Medulla oblongata (tissue), 1 donor: ENCODE results near the gene DHRS3.
"Not testable (repeated sequence)": the region's sequence is repeated elsewhere in the genome, so short reads cannot be mapped to it uniquely, and the experiment has no call there.

Experiments used
- DNase-seq: peaks from one replicate; pipeline ENCODE4 v3.0.0-alpha.2; 2015; ENCODE audit errors: extremely low spot score

Gene DHRS3, protein sequence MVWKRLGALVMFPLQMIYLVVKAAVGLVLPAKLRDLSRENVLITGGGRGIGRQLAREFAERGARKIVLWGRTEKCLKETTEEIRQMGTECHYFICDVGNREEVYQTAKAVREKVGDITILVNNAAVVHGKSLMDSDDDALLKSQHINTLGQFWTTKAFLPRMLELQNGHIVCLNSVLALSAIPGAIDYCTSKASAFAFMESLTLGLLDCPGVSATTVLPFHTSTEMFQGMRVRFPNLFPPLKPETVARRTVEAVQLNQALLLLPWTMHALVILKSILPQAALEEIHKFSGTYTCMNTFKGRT

DNA sequence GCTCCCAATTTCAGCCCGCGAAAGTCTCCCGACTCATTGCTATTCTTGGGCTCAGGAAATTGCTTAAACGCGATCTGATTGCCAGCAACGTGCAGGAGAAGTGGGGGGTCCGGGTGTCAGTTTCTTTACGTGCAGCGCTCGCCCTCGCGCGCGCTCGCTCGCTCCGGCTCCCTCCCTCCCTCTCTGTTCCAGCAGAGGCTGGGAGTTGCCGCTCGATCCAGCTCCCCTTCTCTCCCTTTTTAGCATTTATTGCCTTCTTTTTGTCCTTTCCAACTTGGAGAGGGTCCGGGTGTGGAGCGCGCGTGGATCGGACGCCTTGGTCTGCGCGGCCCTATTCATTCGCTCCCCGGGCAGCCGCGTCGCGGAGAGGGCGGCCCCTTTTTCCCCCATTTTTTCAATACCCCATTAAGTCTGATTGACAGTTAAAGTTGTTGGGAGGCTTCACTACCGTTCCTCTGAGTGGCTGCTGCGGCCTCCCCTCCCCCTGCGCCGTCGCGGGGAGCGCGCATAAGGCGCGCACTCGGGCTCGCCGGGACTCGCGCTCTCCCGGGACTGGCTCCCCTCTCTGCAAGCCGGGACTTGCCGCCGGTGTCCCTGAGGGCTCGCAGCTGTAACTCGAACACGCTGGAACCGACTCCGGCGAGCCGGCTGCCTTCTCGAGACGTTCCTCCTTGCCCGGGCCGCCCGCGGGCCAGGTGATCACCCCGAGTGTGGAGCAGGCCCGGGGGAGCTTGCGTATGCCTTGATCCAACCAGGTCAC lies at the start of gene DHRS3:
Gene DHRS3, minus strand, starts transcription at position 310 of the 760 bp plus-strand sequence. CDS start 862 bp downstream, outside the sequence.
- peak; percentile 81 for DNase-seq

GRCh38 chr1:12666141-12666735 lies 48.2 kb upstream of the DHRS3 start:
- no peak for DNase-seq

GRCh38 chr1:12665511-12665910 lies 47.5 kb upstream of the DHRS3 start:
- DNase-seq = no peak

GRCh38 chr1:12662556-12662955 lies 44.5 kb upstream of the DHRS3 start:
- DNase-seq = no peak

- DNase-seq = no peak
Measured at GRCh38 chr1:12661606-12662219, 43.7 kb upstream of the DHRS3 start.

DNA sequence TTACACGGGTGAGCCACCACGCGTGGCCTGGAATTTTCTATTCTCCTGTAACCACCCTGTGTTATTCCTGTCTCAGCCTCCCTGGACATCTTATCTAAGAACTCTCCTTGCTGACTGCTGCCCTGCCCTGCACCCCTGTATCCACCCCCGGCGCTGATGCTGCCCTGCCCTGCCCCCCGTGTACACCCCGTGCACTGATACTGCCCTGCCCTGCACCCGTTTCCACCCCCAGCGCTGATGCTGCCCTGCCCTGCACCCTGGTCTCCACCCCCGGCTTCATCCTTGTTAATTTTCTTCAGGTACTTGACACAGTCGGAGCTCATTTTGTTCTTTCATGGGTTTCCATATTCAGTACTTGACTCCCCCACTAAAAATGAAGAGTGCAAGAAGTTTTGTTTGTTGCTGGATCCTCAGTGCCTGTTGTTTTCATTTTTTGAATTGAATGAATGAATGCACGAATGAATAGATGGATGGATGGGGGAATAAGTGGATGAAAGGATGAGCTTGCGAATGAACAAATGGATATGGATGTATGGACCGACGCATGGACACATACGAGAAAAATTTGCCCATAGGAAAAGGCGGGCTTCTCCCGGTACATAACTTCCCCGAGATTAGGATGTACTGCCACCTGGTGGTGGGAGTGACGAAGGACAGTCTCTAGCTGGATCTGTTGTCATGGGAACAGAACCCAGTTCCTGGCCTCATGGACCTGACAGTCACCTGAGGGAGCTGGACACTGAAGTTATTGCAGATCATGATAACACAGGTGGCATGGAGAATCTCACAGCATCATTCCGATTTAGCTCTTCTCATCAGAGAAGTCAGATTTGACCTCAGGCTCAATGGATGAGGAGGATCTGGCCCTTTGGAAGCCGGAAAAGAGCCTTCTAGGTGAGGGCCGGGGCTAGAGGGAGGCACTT lies 40.8 kb upstream of the DHRS3 start:
- peak; percentile 92 for DNase-seq

DNA sequence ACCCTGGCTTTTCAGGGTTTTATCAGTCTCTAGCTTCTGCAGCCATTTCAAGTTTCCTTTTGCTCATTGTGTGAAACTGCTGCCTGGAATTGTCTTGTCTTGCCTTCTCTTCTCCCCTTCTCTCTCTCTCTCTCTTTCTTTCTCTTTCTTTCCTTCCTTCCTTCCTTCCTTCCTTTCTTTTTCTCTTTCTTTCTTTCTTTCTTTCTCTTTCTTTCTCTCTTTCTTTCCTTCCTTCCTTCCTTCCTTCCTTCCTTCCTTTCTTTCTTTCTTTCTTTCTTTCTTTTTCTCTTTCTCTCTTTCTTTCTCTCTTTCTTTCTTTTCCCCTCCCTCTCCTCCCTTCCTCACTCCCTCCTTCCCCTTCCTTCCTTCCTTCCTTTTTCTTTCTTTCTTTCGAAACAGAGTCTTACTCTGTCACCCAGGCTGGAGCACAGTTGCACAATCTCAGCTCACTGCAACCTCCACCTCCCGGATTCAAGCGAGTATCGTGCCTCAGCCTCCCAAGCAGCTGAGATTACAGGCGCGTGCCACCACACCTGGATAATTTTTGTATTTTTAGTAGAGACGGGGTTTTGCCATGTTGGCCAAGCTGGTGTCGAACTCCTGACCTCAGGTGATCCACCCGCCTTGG lies 40.0 kb upstream of the DHRS3 start:
- DNase-seq = not testable (repeated sequence)

- no peak for DNase-seq
Measured at GRCh38 chr1:12657060-12657884, 39.3 kb upstream of the DHRS3 start.

GRCh38 chr1:12656575-12656974 lies 38.6 kb upstream of the DHRS3 start:
- no peak for DNase-seq

GRCh38 chr1:12654657-12655056 lies 36.6 kb upstream of the DHRS3 start:
- DNase-seq = no peak

GRCh38 chr1:12654004-12654567 lies 36.1 kb upstream of the DHRS3 start:
- no peak for DNase-seq

GRCh38 chr1:12649971-12650421 lies 32.0 kb upstream of the DHRS3 start:
- DNase-seq = no peak

DNA sequence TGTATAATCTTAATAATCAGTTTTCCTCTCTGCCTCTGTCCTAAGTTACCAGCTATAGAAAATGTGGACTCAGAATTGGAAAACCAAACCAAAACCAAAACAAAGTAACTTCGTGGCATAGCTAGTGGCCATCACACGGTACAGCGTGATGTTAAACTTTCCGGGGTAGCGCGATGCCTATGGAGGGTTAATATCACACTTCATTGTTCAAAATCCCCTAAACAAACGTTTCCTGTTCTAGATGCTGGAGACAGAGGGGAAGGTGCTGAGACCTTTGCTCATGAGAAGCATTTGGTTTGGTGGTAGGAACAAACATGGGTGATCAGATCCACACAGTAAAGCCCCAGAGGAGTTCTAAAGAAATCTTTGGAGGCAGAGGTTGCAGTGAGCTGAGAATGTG lies 30.7 kb upstream of the DHRS3 start:
- DNase-seq = no peak

GRCh38 chr1:12645401-12645800 lies 27.4 kb upstream of the DHRS3 start:
- not testable (repeated sequence) for DNase-seq

GRCh38 chr1:12644829-12645228 lies 26.8 kb upstream of the DHRS3 start:
- no peak for DNase-seq

GRCh38 chr1:12644237-12644636 lies 26.2 kb upstream of the DHRS3 start:
- no peak for DNase-seq

DNA sequence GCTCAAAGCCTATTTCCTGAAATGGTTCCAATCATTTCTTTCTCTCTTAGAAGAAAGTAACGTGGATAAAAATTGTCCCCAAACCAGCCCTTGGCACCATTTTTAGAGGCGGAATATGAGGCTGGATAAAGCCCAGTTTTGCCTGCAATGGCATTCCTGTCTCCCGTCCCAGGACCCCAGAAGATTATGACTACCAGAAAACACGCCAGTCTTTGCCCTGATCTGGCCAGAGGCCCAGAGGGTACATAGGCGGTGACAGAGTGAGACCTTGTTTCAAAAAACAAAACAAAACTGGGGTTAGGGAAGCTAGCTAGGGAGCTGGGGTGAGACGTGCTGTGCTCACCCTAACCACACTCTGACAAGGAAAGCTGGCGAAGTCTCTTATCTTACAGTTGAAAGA lies 25.8 kb upstream of the DHRS3 start, which contains the start of gene AADACL4:
Gene AADACL4, plus strand, starts transcription at position 301 of the 400 bp plus-strand sequence. CDS start 462 bp downstream, outside the sequence.
- no peak for DNase-seq

GRCh38 chr1:12643079-12643478 lies 25.1 kb upstream of the DHRS3 start:
- no peak for DNase-seq

DNA sequence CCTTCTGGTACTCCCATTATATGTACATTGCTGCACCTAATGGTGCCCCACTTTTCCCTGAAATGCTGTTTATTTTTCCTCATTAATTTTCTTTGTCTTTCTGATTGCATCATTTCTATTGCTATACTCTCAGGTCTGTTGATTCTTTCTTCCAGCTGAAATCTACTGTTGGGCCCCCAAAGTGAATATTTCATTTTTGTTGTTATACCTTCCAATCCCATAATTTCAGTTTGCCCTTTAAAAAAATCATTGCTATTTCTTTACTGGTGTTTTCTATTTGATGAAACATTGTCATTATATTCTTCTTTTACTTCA lies 22.9 kb upstream of the DHRS3 start:
- DNase-seq = no peak
